Gastrocnemius medialis (tissue), 4 donors: ENCODE results near the gene DNASE1L1. TPM values are rescaled to one million over a fixed set of nuclear protein-coding genes. Genes with fewer than 3 reads are reported as not detected.
A peak's percentile ranks its signal among the peaks of the same experiment; 100 is the strongest.

Source experiments
- ATAC-seq, 2 donors: fragments of 150-250 bp; one replicate each; pipeline ENCODE4 v1.9.1; 2016
- DNase-seq, 2 donors: peaks; one replicate each; pipeline ENCODE4 v3.0.0-alpha.2; 2019
- H3K27ac ChIP-seq, 4 donors: fragments of 200-600 bp; sonication (generic); 1 replicate in 1 of 4; 2 replicates in 3 of 4; pipeline ENCODE4 v1.5.1; 2016 to 2018; ENCODE audit warnings: mild to moderate bottlenecking in 2 of 4, moderate library complexity in 1 of 4
- H3K27me3 ChIP-seq, 3 donors: fragments of 200-600 bp; sonication (generic) in 2 of 3; 1 replicate in 1 of 3; 2 replicates in 2 of 3; pipeline versions ENCODE4 v1.5.1 to v1.6.0; 2016 to 2019; ENCODE audit warnings: mild to moderate bottlenecking in 1 of 3, moderate library complexity in 1 of 3
- H3K36me3 ChIP-seq, 2 donors: fragments of 200-600 bp; sonication (generic) in 1 of 2; one replicate each; pipeline ENCODE4 v1.5.1; 2017 to 2018
- H3K4me1 ChIP-seq, 2 donors: fragments of 200-600 bp; sonication (generic) in 1 of 2; one replicate each; pipeline ENCODE4 v1.5.1; 2016 to 2017; ENCODE audit warnings: mild to moderate bottlenecking in 2 of 2
- H3K4me3 ChIP-seq, 4 donors: fragments of 200-600 bp; sonication (generic) in 3 of 4; 1 replicate in 1 of 4; 2 replicates in 3 of 4; pipeline ENCODE4 v1.5.1; 2016 to 2019; ENCODE audit warnings: mild to moderate bottlenecking in 2 of 4
- H3K9me3 ChIP-seq, 3 donors: fragments of 200-600 bp; sonication (generic) in 2 of 3; 1 replicate in 1 of 3; 2 replicates in 2 of 3; pipeline ENCODE4 v1.5.1; 2016 to 2019
- POLR2A ChIP-seq, 2 donors: fragments of 450-650 bp; IDR thresholded peaks; one replicate each; pipeline ENCODE4 v1.6.1; 2017; ENCODE audit warnings: antibody characterized with exemption in 2 of 2, mild to moderate bottlenecking in 2 of 2, moderate library complexity in 2 of 2
- in situ Hi-C, 4 donors: fragments of 200-750 bp; cut with MboI; loops; one replicate each; pipeline versions ENCODE4 v1.15.0 to v1.8.0; 2017; ENCODE audit warnings: low sequenced_read_pairs in 4 of 4
- intact Hi-C: fragments of 100-400 bp; cut with DNase I; formaldehyde crosslinking; loops from one replicate; pipeline ENCODE4 v1.15.1; 2023; ENCODE audit warnings: low total_unique reads
- total RNA-seq, 4 donors: library from RNA; depleted of rRNA; stranded (reverse); fragments of >200 nt; gene quantifications; one replicate each; pipeline versions ENCODE4 v1.1.0 to v1.2.3, GENCODE V29; 2016
- TF ChIP-seq, protein P1 (sequence below), 5 experiments: fragments of 450-650 bp in 3 of 5; fragments of 200-600 bp in 2 of 5; sonication (generic) in 2 of 5; IDR thresholded peaks in 4 of 5; conservative IDR thresholded peaks in 1 of 5; 1 replicate in 4 of 5; 2 replicates in 1 of 5; pipeline ENCODE4 v1.5.1; 2016 to 2019; ENCODE audit warnings: antibody characterized with exemption in 5 of 5, mild to moderate bottlenecking in 3 of 5, moderate library complexity in 3 of 5

Gene DNASE1L1
- total RNA-seq, 4 donors from 2014 or later: 88.4 to 148 (median 116) TPM

DNA sequence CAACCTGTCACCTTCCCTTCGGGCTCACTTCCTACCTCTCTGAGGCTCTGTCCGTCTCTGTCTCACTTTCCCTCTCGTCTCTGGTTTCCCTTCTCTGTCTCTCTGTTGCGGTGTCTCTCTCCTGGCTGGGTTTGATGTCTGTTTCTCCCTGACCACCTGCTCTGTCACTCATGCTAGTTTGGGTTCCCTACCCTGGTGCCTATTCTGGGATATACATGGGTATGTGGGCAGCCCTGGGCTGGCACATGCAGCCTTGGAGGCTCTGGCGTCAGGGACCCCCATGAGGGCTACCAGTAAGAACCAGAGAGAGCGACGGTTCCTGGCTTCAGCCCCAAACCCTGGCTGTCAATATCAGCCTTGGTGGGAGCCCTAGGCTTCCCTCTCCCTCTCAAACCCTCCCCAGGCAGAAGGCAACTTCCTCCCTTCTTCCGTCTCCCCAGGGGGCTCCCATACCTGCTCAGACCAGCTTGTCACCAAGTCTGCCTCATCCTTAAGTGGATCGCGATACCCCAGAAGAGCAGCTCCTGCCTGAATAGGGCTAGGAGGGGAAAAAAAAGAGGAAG, 314 bp downstream of the DNASE1L1 start:
- peak in 1 of 2 donors; percentile 56 for TF ChIP-seq POLR2A (IDR thresholded peaks at IDR 0.05)
- TF ChIP-seq, protein P1, sequence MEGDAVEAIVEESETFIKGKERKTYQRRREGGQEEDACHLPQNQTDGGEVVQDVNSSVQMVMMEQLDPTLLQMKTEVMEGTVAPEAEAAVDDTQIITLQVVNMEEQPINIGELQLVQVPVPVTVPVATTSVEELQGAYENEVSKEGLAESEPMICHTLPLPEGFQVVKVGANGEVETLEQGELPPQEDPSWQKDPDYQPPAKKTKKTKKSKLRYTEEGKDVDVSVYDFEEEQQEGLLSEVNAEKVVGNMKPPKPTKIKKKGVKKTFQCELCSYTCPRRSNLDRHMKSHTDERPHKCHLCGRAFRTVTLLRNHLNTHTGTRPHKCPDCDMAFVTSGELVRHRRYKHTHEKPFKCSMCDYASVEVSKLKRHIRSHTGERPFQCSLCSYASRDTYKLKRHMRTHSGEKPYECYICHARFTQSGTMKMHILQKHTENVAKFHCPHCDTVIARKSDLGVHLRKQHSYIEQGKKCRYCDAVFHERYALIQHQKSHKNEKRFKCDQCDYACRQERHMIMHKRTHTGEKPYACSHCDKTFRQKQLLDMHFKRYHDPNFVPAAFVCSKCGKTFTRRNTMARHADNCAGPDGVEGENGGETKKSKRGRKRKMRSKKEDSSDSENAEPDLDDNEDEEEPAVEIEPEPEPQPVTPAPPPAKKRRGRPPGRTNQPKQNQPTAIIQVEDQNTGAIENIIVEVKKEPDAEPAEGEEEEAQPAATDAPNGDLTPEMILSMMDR (IDR thresholded peaks at IDR 0.05 in 4 of 5, conservative IDR thresholded peaks at IDR 0.05 in 1 of 5): no peak
- Histone ChIP-seq H3K9me3 (no peaks in the 10 kb centered on the region), H3K36me3 (no peaks in the 10 kb centered on the region), H3K4me1 (peaks cover 12 to 32% of the 10 kb centered on the region in 2 donors), H3K27ac (peak overlapping the region; percentile 91 to 98 (median 98)), H3K27me3 (no peaks in the 10 kb centered on the region), H3K4me3 (peak overlapping the region; percentile 43 to 57 (median 52))
- DNase-seq: peak; percentile 44 to 70
- in situ Hi-C loops (loop anchor here in 2 of 4 donors (25.0 kb wide), 1 partner anchor 129 kb away; the partner anchor contains the start of genes G6PD (in 2 of the 2) and IKBKG (in 2 of the 2)), intact Hi-C loops (loop anchor here (1.0 kb wide), 1 partner anchor 10 kb away; the partner anchor contains the start of gene RPL10)
- peak; percentile 66 to 78 for ATAC-seq

DNA sequence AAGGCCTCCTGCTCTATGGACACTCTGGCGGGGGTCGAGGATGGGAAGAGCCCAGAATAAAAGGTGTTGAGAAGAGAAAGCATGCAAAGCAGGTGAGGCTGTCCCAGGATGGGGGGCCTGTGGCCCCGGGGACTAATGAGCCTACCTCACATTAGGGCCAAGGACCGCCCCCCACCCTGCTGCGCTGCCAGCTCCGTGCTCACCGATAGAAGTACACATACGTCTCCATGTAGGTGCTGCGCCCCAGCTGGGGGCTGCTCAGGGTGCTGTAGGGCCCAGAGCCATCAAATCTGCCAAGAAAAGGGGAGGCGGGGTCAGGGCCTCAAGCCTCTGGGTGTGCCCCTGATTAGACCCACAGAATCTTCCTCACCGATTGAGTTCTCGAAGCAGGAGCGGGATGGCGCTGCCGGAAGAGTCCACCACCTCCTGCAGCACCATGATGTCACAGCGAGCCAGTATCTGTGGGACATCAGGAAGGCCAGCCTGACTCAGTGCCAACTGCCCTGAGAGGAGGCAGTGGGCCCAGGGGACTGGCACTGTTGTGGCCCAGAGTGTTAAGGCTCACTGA, 4.3 kb downstream of the DNASE1L1 start:
- Histone ChIP-seq H3K36me3 (peaks cover 0 to 5% of the 10 kb centered on the region in 2 donors), H3K27ac (no peak overlapping the region), H3K27me3 (no peaks in the 10 kb centered on the region), H3K4me1 (peaks cover 13 to 20% of the 10 kb centered on the region in 2 donors), H3K4me3 (no peak overlapping the region), H3K9me3 (no peaks in the 10 kb centered on the region)
- DNase-seq (no peak), ATAC-seq (no peak)
- TF ChIP-seq, protein P1 (IDR thresholded peaks at IDR 0.05 in 4 of 5, conservative IDR thresholded peaks at IDR 0.05 in 1 of 5): no peak
- no peak for TF ChIP-seq POLR2A (IDR thresholded peaks at IDR 0.05)
- intact Hi-C loops (no loop called here), in situ Hi-C loops (loop anchor here in 2 of 4 donors (25.0 kb wide), 1 partner anchor 133 kb away; the partner anchor contains the start of genes G6PD (in 2 of the 2) and IKBKG (in 2 of the 2))

DNA sequence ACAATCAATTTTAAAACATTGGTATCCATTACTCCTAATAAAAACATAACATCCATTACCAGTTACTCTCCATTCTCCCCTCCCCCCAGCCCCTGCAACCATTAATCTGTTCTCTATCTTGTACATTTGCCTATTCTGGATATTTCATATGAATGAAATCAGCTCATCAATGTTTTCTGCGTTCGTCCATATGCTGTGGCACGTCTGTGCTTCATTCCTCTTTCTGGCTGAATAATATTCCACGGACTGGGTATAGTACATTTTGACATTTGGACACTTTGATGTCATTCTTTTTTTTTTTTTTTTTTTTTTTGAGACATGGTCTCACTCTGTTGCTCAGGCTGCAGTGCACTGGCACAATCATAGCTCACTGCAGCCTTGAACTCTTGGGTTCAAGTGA, 5.2 kb downstream of the DNASE1L1 start:
- no peaks in the 10 kb centered on the region for H3K27me3 ChIP-seq
- in situ Hi-C loops: loop anchor here in 2 of 4 donors (25.0 kb wide), 1 partner anchor 133 kb away; the partner anchor contains the start of genes G6PD (in 2 of the 2) and IKBKG (in 2 of the 2)
- no peak for DNase-seq
- ATAC-seq: no peak
- TF ChIP-seq, protein P1 (IDR thresholded peaks at IDR 0.05 in 4 of 5, conservative IDR thresholded peaks at IDR 0.05 in 1 of 5): no peak
- TF ChIP-seq POLR2A (IDR thresholded peaks at IDR 0.05): no peak
- intact Hi-C loops: no loop called here
- H3K4me1 ChIP-seq: peaks cover 16 to 26% of the 10 kb centered on the region in 2 donors
- H3K9me3 ChIP-seq: no peaks in the 10 kb centered on the region
- no peak overlapping the region for H3K27ac ChIP-seq
- H3K4me3 ChIP-seq: no peak overlapping the region
- peaks cover 0 to 14% of the 10 kb centered on the region in 2 donors for H3K36me3 ChIP-seq

DNA sequence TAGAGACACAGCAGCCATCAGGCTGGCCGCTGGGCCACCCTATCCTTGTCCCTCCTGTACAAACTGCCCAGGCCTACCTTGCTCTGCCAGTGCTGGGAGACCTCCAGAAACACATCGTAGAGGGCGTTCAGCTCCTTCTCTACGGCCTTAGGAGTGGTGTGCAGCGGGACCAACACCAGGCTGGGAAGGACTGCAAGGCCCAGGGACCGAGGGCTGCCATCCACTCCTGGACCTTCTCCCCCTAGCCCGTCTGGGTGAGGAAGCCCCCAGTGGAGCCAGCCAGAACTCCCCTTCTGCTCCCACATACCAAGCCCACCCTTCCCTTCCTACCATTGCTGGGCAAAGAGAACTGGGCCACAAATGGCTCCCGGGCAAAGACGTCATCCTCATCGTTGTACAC, 5.9 kb downstream of the DNASE1L1 start:
- in situ Hi-C loops: loop anchor here in 2 of 4 donors (25.0 kb wide), 1 partner anchor 134 kb away; the partner anchor contains the start of genes G6PD (in 2 of the 2) and IKBKG (in 2 of the 2)
- no peaks in the 10 kb centered on the region for H3K9me3 ChIP-seq
- TF ChIP-seq POLR2A (IDR thresholded peaks at IDR 0.05): no peak
- TF ChIP-seq, protein P1 (IDR thresholded peaks at IDR 0.05 in 4 of 5, conservative IDR thresholded peaks at IDR 0.05 in 1 of 5): no peak
- H3K27ac ChIP-seq: no peak overlapping the region
- H3K36me3 ChIP-seq: peaks cover 0 to 14% of the 10 kb centered on the region in 2 donors
- intact Hi-C loops: no loop called here
- ATAC-seq (no peak), DNase-seq (no peak)
- H3K4me1 ChIP-seq: peaks cover 16 to 24% of the 10 kb centered on the region in 2 donors
- H3K27me3 ChIP-seq: no peaks in the 10 kb centered on the region
- H3K4me3 ChIP-seq: no peak overlapping the region
